SU-DHL-6 (cell line): ENCODE data around the gene PTPRG.

Experiments
- H2AFZ ChIP-seq: fragments of 200-600 bp; sonication (generic); 2 replicates; pipeline ENCODE4 v1.6.1; 2014; ENCODE audit warnings: low read depth, mild to moderate bottlenecking, moderate library complexity, mixed read lengths, antibody characterized with exemption, low read length; ENCODE audit not compliant: severe bottlenecking
- H3F3A ChIP-seq: fragments of 200-600 bp; shearing (Covaris generic); 2 replicates; pipeline ENCODE4 v1.6.0; 2016; ENCODE audit warnings: antibody characterized with exemption, mild to moderate bottlenecking; ENCODE audit not compliant: insufficient read depth
- H3K27ac ChIP-seq: fragments of 200-600 bp; sonication (generic); 2 replicates; pipeline ENCODE4 v1.5.1; 2016; ENCODE audit warnings: low read depth, mild to moderate bottlenecking, low read length, moderate library complexity, mixed read lengths
- H3K27me3 ChIP-seq: fragments of 200-600 bp; sonication (generic), shearing (Covaris generic); 2 replicates; pipeline ENCODE4 v1.6.0; 2014; ENCODE audit warnings: mild to moderate bottlenecking, low read length
- H3K36me3 ChIP-seq: fragments of 200-600 bp; sonication (generic); 2 replicates; pipeline ENCODE4 v1.6.1; 2014; ENCODE audit warnings: mild to moderate bottlenecking, low read length, mixed read lengths
- H3K4me2 ChIP-seq: fragments of 300-600, 200-600 bp; shearing (Covaris generic), sonication (generic); 2 replicates; pipeline ENCODE4 v1.6.0; 2014; ENCODE audit warnings: low read length, low read depth, mild to moderate bottlenecking; ENCODE audit not compliant: poor library complexity, severe bottlenecking
- H3K4me3 ChIP-seq: fragments of 200-600 bp; sonication (generic); 2 replicates; pipeline ENCODE4 v1.5.1; 2014; ENCODE audit warnings: antibody characterized with exemption, low read length, mild to moderate bottlenecking, mixed read lengths; ENCODE audit not compliant: insufficient read depth, poor library complexity, severe bottlenecking
- H3K79me2 ChIP-seq: fragments of 200-600 bp; sonication (generic); 2 replicates; pipeline ENCODE4 v1.6.1; 2014; ENCODE audit warnings: mild to moderate bottlenecking, low read length, moderate library complexity; ENCODE audit not compliant: insufficient read depth
- H3K9ac ChIP-seq: fragments of 200-600 bp; sonication (generic); 2 replicates; pipeline ENCODE4 v1.7.0; 2014; ENCODE audit warnings: mild to moderate bottlenecking, low read length
- H3K9me2 ChIP-seq: fragments of 200-600 bp; sonication (generic); replicated peaks from 2 replicates; pipeline ENCODE4 v1.6.1; 2014; ENCODE audit warnings: low read length; ENCODE audit not compliant: insufficient read depth
- H3K9me3 ChIP-seq: fragments of 200-600 bp; sonication (generic); 2 replicates; pipeline ENCODE4 v1.6.1; 2014; ENCODE audit warnings: low read length, mixed read lengths; ENCODE audit not compliant: insufficient read depth
- H4K20me1 ChIP-seq: fragments of 200-600 bp; sonication (generic); 2 replicates; pipeline ENCODE4 v1.6.1; 2014; ENCODE audit warnings: low read depth, mild to moderate bottlenecking, antibody characterized with exemption, low read length, moderate library complexity, mixed read lengths
- EZH2phosphoT487 ChIP-seq: fragments of 200-600 bp; sonication (generic), shearing (Covaris generic); conservative IDR thresholded peaks from 2 replicates; pipeline ENCODE4 v1.6.1; 2018; ENCODE audit warnings: mild to moderate bottlenecking, antibody characterized with exemption, low read length, moderate library complexity, mixed read lengths
- TF ChIP-seq, protein P1 (sequence below): fragments of 200-600 bp; sonication (generic); IDR thresholded peaks from one replicate; pipeline ENCODE4 v1.5.1; 2017; ENCODE audit warnings: antibody characterized with exemption, mild to moderate bottlenecking, low read length, moderate library complexity; ENCODE audit not compliant: insufficient read depth, poor library complexity, severe bottlenecking

Gene PTPRG

DNA sequence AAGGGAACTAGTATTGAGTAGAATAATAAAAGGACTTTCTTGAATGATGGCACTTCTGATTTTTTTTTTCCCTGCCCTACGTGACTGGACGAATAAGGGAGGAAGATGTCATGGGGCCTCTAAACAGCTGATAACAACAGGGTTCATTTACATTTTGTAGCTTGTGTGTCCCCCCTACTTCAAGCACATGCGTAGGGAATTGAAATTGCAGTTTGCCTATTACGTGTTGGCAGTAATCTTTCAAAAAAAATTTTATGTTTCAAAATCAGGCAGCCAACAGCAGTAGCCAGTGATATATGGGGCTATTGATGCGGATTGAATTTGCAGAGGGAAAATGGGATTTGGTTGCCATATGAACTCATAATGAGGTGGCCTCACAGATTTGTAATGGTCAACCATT, 58.7 kb downstream of the PTPRG start:
- Histone ChIP-seq H3K79me2 (no peaks in the 10 kb centered on the region), H3K36me3 (no peaks in the 10 kb centered on the region), H3K27me3 (no peaks in the 10 kb centered on the region), H3K9me2 (no peaks in the 10 kb centered on the region), H2AFZ (no peak overlapping the region), H3K9me3 (no peaks in the 10 kb centered on the region), H3K4me3 (no peak overlapping the region), H3K9ac (no peak overlapping the region), H3F3A (no peaks in the 10 kb centered on the region), H4K20me1 (no peaks in the 10 kb centered on the region), H3K4me2 (no peak overlapping the region), H3K27ac (no peak overlapping the region)
- TF ChIP-seq, protein P1, sequence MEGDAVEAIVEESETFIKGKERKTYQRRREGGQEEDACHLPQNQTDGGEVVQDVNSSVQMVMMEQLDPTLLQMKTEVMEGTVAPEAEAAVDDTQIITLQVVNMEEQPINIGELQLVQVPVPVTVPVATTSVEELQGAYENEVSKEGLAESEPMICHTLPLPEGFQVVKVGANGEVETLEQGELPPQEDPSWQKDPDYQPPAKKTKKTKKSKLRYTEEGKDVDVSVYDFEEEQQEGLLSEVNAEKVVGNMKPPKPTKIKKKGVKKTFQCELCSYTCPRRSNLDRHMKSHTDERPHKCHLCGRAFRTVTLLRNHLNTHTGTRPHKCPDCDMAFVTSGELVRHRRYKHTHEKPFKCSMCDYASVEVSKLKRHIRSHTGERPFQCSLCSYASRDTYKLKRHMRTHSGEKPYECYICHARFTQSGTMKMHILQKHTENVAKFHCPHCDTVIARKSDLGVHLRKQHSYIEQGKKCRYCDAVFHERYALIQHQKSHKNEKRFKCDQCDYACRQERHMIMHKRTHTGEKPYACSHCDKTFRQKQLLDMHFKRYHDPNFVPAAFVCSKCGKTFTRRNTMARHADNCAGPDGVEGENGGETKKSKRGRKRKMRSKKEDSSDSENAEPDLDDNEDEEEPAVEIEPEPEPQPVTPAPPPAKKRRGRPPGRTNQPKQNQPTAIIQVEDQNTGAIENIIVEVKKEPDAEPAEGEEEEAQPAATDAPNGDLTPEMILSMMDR, result no peak
- no peak for TF ChIP-seq EZH2phosphoT487

DNA sequence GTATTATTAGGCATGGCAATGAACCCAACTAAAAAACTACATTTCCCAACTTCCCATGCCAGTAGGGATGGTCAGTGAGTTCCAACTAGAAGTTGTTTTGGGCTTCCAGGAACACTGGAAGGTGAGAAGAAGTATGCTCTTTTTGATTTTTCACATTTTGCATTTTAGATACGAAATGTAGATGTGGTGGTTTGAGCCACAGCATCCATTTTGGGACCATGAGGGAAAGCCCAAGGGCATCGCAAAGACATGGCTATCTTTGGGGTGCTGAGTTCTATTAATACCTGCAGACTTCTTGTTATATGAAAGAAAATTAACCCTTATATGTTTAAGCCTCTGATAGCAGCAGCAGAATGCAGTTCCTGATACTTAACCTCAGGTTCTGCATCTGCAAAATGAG, 62.9 kb downstream of the PTPRG start:
- Histone ChIP-seq H3K27me3 (no peaks in the 10 kb centered on the region), H3K79me2 (no peaks in the 10 kb centered on the region), H3K9ac (no peak overlapping the region), H3K4me3 (no peak overlapping the region), H4K20me1 (no peaks in the 10 kb centered on the region), H3K9me3 (no peaks in the 10 kb centered on the region), H3K27ac (no peak overlapping the region), H3F3A (no peaks in the 10 kb centered on the region), H3K36me3 (no peaks in the 10 kb centered on the region), H3K4me2 (no peak overlapping the region), H2AFZ (no peak overlapping the region), H3K9me2 (no peaks in the 10 kb centered on the region)
- no peak for TF ChIP-seq EZH2phosphoT487
- TF ChIP-seq, protein P1, result no peak

DNA sequence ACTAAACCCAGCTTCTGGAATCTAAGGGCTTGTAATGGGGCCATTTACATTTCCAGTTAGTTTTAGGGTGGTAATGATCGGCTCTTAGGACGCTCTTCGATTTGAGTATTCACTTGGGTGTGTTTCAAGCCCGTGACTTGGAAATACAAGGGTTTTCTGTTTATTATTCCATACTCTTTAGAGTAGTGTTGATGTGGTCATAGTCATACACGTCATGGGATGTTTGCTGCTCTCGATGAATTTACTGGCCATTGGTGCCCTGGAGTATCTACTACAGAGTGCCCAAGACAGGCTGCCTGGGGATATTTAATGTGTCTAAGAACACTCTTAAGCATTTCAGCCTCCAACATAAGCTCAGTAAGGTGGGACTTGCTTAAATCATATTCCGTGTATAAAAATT, 64.1 kb downstream of the PTPRG start:
- no peaks in the 10 kb centered on the region for H3K9me2 ChIP-seq
- no peaks in the 10 kb centered on the region for H3K9me3 ChIP-seq
- TF ChIP-seq, protein P1, result no peak
- TF ChIP-seq EZH2phosphoT487, result no peak
- H3K36me3 ChIP-seq, result no peaks in the 10 kb centered on the region
- H3F3A ChIP-seq, result no peaks in the 10 kb centered on the region
- H2AFZ ChIP-seq, result no peak overlapping the region
- H3K9ac ChIP-seq, result no peak overlapping the region
- no peaks in the 10 kb centered on the region for H4K20me1 ChIP-seq
- H3K27ac ChIP-seq, result no peak overlapping the region
- H3K4me3 ChIP-seq, result no peak overlapping the region
- H3K27me3 ChIP-seq, result no peaks in the 10 kb centered on the region
- H3K4me2 ChIP-seq, result no peak overlapping the region
- H3K79me2 ChIP-seq, result no peaks in the 10 kb centered on the region
